HepG2 (cell line): ENCODE data around the gene LRRC3C. TPM values are rescaled to one million over a fixed set of nuclear protein-coding genes. Genes with fewer than 3 reads are reported as not detected.

Experiments used
- ELF3 ChIP-seq: IDR thresholded peaks from 2 replicates; pipeline ENCODE4 v1.6.1; 2016; ENCODE audit warnings: missing genetic modification reagents, missing compliant biosample characterization
- ERF ChIP-seq: IDR thresholded peaks from 2 replicates; pipeline ENCODE4 v1.6.1; 2018; ENCODE audit warnings: missing biosample characterization, missing genetic modification reagents
- JDP2 ChIP-seq: sonication (generic); formaldehyde crosslinking; IDR thresholded peaks from 2 replicates; pipeline ENCODE4 v1.8.1; 2022; ENCODE audit warnings: missing genetic modification reagents, borderline replicate concordance
- TBX2 ChIP-seq: sonication (generic); formaldehyde crosslinking; IDR thresholded peaks from 2 replicates; pipeline ENCODE4 v1.5.0; 2020; ENCODE audit warnings: missing genetic modification reagents, mild to moderate bottlenecking, borderline replicate concordance
- TGIF2 ChIP-seq: IDR thresholded peaks from 2 replicates; pipeline ENCODE4 v1.6.1; 2016; ENCODE audit warnings: control low read depth, missing compliant biosample characterization
- THRA ChIP-seq: sonication (generic); formaldehyde crosslinking; IDR thresholded peaks from 2 replicates; pipeline ENCODE4 v1.4.0; 2020; ENCODE audit warnings: missing genetic modification reagents, borderline replicate concordance
- ZNF292 ChIP-seq: sonication (generic); formaldehyde crosslinking; IDR thresholded peaks from 2 replicates; pipeline ENCODE4 v1.8.1; 2022; ENCODE audit warnings: mild to moderate bottlenecking, low read depth, missing genetic modification reagents, borderline replicate concordance
- ZNF367 ChIP-seq: sonication (generic); formaldehyde crosslinking; IDR thresholded peaks from 2 replicates; pipeline ENCODE4 v1.4.0; 2020; ENCODE audit warnings: missing genetic modification reagents, borderline replicate concordance
- ZNF646 ChIP-seq: sonication (generic); formaldehyde crosslinking; IDR thresholded peaks from 2 replicates; pipeline ENCODE4 v1.9.0; 2021; ENCODE audit warnings: mild to moderate bottlenecking, missing genetic modification reagents
- ZNF773 ChIP-seq: sonication (generic); formaldehyde crosslinking; IDR thresholded peaks from 2 replicates; pipeline ENCODE4 v1.4.0; 2020; ENCODE audit warnings: missing genetic modification reagents, borderline replicate concordance
- ZNF788 ChIP-seq: sonication (generic); formaldehyde crosslinking; IDR thresholded peaks from 2 replicates; pipeline ENCODE4 v1.5.0; 2020; ENCODE audit warnings: mild to moderate bottlenecking, missing genetic modification reagents, borderline replicate concordance
- ZSCAN31 ChIP-seq: sonication (generic); formaldehyde crosslinking; IDR thresholded peaks from 2 replicates; pipeline ENCODE4 v1.5.0; 2020; ENCODE audit warnings: low read depth, mild to moderate bottlenecking, missing genetic modification reagents
- polyA plus RNA-seq, 8 experiments: library from polyadenylated mRNA; depleted of rRNA in 3 of 8; stranded (reverse) in 7 of 8; unstranded in 1 of 8; fragments of >200 nt; fragmentation: Illumina TruSeq in 4 of 8; extraction: Trizol in 4 of 8; gene quantifications; 2 replicates each; pipeline versions ENCODE4 v1.2.1 to v1.2.3, GENCODE V29; 2011 to 2016; ENCODE audit warnings: low read depth in 4 of 8, missing spikeins in 1 of 8, mixed read lengths in 1 of 8; ENCODE audit not compliant: insufficient read depth in 1 of 8
- total RNA-seq, 5 experiments: library from RNA; depleted of rRNA; stranded (reverse); fragments of >200 nt; fragmentation: Illumina TruSeq; extraction: Trizol; gene quantifications; 2 replicates each; pipeline ENCODE4 v1.2.3, GENCODE V29; 2016; ENCODE audit warnings: low read depth in 1 of 5
- TF ChIP-seq, protein P1 (sequence below), 2 experiments: sonication (generic) in 1 of 2; formaldehyde crosslinking in 1 of 2; IDR thresholded peaks; 2 replicates each; pipeline versions ENCODE4 v1.4.0 to v1.6.1; 2018 to 2020; ENCODE audit warnings: missing genetic modification reagents in 2 of 2, borderline replicate concordance in 1 of 2, low read depth in 1 of 2, mild to moderate bottlenecking in 1 of 2, missing biosample characterization in 1 of 2
- TF ChIP-seq, protein P2 (sequence below): sonication (generic); formaldehyde crosslinking; IDR thresholded peaks from 2 replicates; pipeline ENCODE4 v1.5.1; 2020; ENCODE audit warnings: mild to moderate bottlenecking, missing genetic modification reagents

LRRC3C gene
- total and polyA plus RNA-seq, 2 of the 13 experiments (the other 11 are each of a cell fraction or from before 2014, with no cell fraction given): 0.17 TPM; not detected in 1

GRCh38 chr17:39916918-39917317 lies 10.6 kb upstream of the LRRC3C start (continued):
- TF ChIP-seq THRA (CRISPR knock-in tag) (0 out of 2 replicates have a peak, but pooled peaks have one; percentile 28), ZNF646 (CRISPR knock-in tag) (peak; percentile 54; the same call in 1 of the 2 replicates), TBX2 (CRISPR knock-in tag) (peak; percentile 18; the same call in 1 of the 2 replicates), ERF (CRISPR knock-in tag) (peak; percentile 29; the same call in 1 of the 2 replicates), ZSCAN31 (no peak), ZNF773 (no peak), ZNF788 (no peak; the same call in 1 of the 2 replicates), JDP2 (no peak), ZNF292 (CRISPR knock-in tag) (peak; percentile 58; the same call in 1 of the 2 replicates), ELF3 (CRISPR knock-in tag) (0 out of 2 replicates have a peak, but pooled peaks have one; percentile 24), ZNF367 (CRISPR knock-in tag) (no peak), TGIF2 (peak; percentile 40; the same call in 1 of the 2 replicates)
- TF ChIP-seq, protein P1, sequence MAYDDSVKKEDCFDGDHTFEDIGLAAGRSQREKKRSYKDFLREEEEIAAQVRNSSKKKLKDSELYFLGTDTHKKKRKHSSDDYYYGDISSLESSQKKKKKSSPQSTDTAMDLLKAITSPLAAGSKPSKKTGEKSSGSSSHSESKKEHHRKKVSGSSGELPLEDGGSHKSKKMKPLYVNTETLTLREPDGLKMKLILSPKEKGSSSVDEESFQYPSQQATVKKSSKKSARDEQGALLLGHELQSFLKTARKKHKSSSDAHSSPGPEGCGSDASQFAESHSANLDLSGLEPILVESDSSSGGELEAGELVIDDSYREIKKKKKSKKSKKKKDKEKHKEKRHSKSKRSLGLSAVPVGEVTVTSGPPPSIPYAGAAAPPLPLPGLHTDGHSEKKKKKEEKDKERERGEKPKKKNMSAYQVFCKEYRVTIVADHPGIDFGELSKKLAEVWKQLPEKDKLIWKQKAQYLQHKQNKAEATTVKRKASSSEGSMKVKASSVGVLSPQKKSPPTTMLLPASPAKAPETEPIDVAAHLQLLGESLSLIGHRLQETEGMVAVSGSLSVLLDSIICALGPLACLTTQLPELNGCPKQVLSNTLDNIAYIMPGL (CRISPR knock-in tag; IDR thresholded peaks at IDR 0.05; ENCODE audit: borderline replicate concordance in 1 of 2, low read depth in 1 of 2): peak; percentile 45 to 51; a peak in 1 of 4 replicates
- TF ChIP-seq, protein P2, sequence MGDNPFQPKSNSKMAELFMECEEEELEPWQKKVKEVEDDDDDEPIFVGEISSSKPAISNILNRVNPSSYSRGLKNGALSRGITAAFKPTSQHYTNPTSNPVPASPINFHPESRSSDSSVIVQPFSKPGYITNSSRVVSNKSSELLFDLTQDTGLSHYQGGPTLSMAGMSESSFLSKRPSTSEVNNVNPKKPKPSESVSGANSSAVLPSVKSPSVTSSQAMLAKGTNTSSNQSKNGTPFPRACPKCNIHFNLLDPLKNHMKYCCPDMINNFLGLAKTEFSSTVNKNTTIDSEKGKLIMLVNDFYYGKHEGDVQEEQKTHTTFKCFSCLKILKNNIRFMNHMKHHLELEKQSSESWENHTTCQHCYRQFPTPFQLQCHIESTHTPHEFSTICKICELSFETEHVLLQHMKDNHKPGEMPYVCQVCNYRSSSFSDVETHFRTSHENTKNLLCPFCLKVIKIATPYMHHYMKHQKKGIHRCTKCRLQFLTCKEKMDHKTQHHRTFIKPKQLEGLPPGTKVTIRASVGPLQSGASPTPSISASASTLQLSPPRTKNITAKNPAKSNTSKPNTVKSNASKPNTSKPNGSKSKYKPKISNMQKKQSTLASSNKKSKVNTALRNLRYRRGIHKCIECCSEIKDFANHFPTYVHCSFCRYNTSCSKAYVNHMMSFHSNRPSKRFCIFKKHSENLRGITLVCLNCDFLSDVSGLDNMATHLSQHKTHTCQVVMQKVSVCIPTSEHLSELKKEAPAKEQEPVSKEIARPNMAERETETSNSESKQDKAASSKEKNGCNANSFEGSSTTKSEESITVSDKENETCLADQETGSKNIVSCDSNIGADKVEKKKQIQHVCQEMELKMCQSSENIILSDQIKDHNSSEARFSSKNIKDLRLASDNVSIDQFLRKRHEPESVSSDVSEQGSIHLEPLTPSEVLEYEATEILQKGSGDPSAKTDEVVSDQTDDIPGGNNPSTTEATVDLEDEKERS (CRISPR knock-in tag): no peak
